K562 (cell line): ENCODE results near the gene AGAP1. TPM values are rescaled to one million over a fixed set of nuclear protein-coding genes. Genes with fewer than 3 reads are reported as not detected.

Experiments
- ATAC-seq: fragments of 200-7000 bp; cut with Tn5 transposase; 3 replicates; pipeline ENCODE4 v1.9.1; 2020; ENCODE audit warnings: moderate library complexity
- BruUV-seq: library from RNA; stranded (reverse); fragments of 400-500 nt; replicated peaks from 2 replicates; lab custom pipeline; 2021; lab: Mats Ljungman, UMichigan
- CTCF ChIA-PET: fragments of 300-600 bp; formaldehyde crosslinking; extraction: SDS; loops from one replicate; lab custom pipeline; 2021; ENCODE audit warnings: low intra/inter-chr PET ratio; lab: Yijun Ruan, JAX
- POLR2A ChIA-PET: fragments of 300-600, 350-650 bp; sonication (Branson Sonifier 250); formaldehyde crosslinking; extraction: SDS; loops from one replicate; lab custom pipeline; 2021; ENCODE audit warnings: antibody characterized with exemption, inconsistent platforms; lab: Yijun Ruan, JAX
- DNase-seq, 4 experiments: peaks; one replicate each; pipeline versions ENCODE4 v3.0.0 to v3.0.0-alpha.2; 2011 to 2018; ENCODE audit warnings: low spot score in 3 of 4, mixed read lengths in 3 of 4; ENCODE audit errors: extremely low read depth in 1 of 4
- FAIRE-seq: peaks from 2 replicates; lab custom pipeline; 2011; peaks lifted over from hg19 to GRCh38; lab: Jason Lieb, UNC
- H2AFZ ChIP-seq: 2 replicates; pipeline ENCODE4 v1.6.0; 2011; ENCODE audit warnings: low read depth, low read length, control low read depth, inconsistent platforms
- H3K27ac ChIP-seq: fragments of 200-600 bp; 3 replicates; pipeline ENCODE4 v1.8.0; 2011; ENCODE audit warnings: low read depth, mild to moderate bottlenecking, control low read depth, inconsistent platforms, low read length, moderate library complexity, mixed read lengths; ENCODE audit errors: extremely low read depth
- H3K27me3 ChIP-seq, 2 experiments: fragments of 300-600 bp in 1 of 2; 2 replicates in 1 of 2; 3 replicates in 1 of 2; pipeline versions ENCODE4 v1.6.0 to v1.8.0; 2011; ENCODE audit warnings: inconsistent platforms in 2 of 2, low read length in 2 of 2, mild to moderate bottlenecking in 1 of 2, mixed read lengths in 1 of 2, moderate library complexity in 1 of 2; ENCODE audit not compliant: control insufficient read depth in 2 of 2, insufficient read depth in 2 of 2
- H3K36me3 ChIP-seq: fragments of 300-600 bp; 3 replicates; pipeline ENCODE4 v1.8.0; 2011; ENCODE audit warnings: mild to moderate bottlenecking, low read length, inconsistent platforms; ENCODE audit not compliant: control insufficient read depth, insufficient read depth
- H3K4me1 ChIP-seq, 2 experiments: fragments of 200-600 bp in 1 of 2; replicated peaks in 1 of 2; 2 replicates in 1 of 2; 3 replicates in 1 of 2; pipeline versions ENCODE4 v1.5.1 to v1.8.0; 2011; ENCODE audit warnings: inconsistent platforms in 2 of 2, low read length in 2 of 2, mild to moderate bottlenecking in 1 of 2, mixed read lengths in 1 of 2, moderate library complexity in 1 of 2; ENCODE audit not compliant: control insufficient read depth in 2 of 2, insufficient read depth in 2 of 2
- H3K4me2 ChIP-seq: 2 replicates; pipeline ENCODE4 v1.6.1; 2011; ENCODE audit warnings: low read length, control low read depth, inconsistent platforms, mixed read lengths; ENCODE audit not compliant: insufficient read depth
- H3K4me3 ChIP-seq: fragments of 200-600 bp; sonication (generic), shearing (Covaris generic); 2 replicates; pipeline ENCODE4 v1.5.1; 2016; ENCODE audit warnings: control low read depth, inconsistent platforms
- H3K79me2 ChIP-seq: fragments of 200-600 bp; 3 replicates; pipeline ENCODE4 v1.8.0; 2011; ENCODE audit warnings: low read length, inconsistent platforms; ENCODE audit not compliant: control insufficient read depth, insufficient read depth
- H3K9ac ChIP-seq, 2 experiments: 2 replicates each; pipeline versions ENCODE4 v1.6.0 to v1.6.1; 2011; ENCODE audit warnings: low read depth in 2 of 2, low read length in 2 of 2, control low read depth in 1 of 2, inconsistent platforms in 1 of 2, mild to moderate bottlenecking in 1 of 2, mixed read lengths in 1 of 2; ENCODE audit not compliant: insufficient read depth in 1 of 2
- H3K9me1 ChIP-seq: one replicate; pipeline ENCODE4 v1.6.0; 2011; ENCODE audit warnings: inconsistent platforms, mild to moderate bottlenecking, low read length, moderate library complexity; ENCODE audit not compliant: control insufficient read depth, insufficient read depth
- H3K9me3 ChIP-seq: replicated peaks from 2 replicates; pipeline ENCODE4 v1.5.1; 2011; ENCODE audit warnings: low read depth, low read length, inconsistent platforms; ENCODE audit not compliant: control insufficient read depth, insufficient read depth
- H4K20me1 ChIP-seq: replicated peaks from 2 replicates; pipeline ENCODE4 v1.6.1; 2011; ENCODE audit warnings: low read length, inconsistent platforms, mixed read lengths; ENCODE audit not compliant: control insufficient read depth, insufficient read depth
- CHD4 ChIP-seq: fragments of 200-600 bp; sonication (generic); IDR thresholded peaks from 3 replicates; pipeline ENCODE4 v1.6.1; 2012; ENCODE audit warnings: low read depth, mild to moderate bottlenecking, mixed read lengths, low read length, inconsistent platforms; ENCODE audit not compliant: insufficient read depth, insufficient replicate concordance, poor library complexity, severe bottlenecking
- ZEB2 ChIP-seq: fragments of 450-650 bp; IDR thresholded peaks from 2 replicates; pipeline ENCODE4 v1.6.1; 2016
- ZNF121 ChIP-seq: sonication (generic); formaldehyde crosslinking; conservative IDR thresholded peaks from 2 replicates; pipeline ENCODE4 v1.8.0; 2022; ENCODE audit warnings: missing genetic modification reagents
- ZNF174 ChIP-seq: fragments of 250-450 bp; sonication (Bioruptor Pico); IDR thresholded peaks from 2 replicates; pipeline ENCODE4 v1.4.0; 2020; ENCODE audit warnings: mild to moderate bottlenecking
- WGBS: fragments of 100-300 bp; shearing (Covaris generic); methylation state at CpG from one replicate; pipeline ENCODE4 v1.1.6; 2016; ENCODE audit warnings: low coverage, mixed read lengths; ENCODE audit not compliant: insufficient coverage; ENCODE audit errors: missing lambda C conversion rate; 5-methylcytosine and 5-hydroxymethylcytosine counted together
- in situ Hi-C: fragments of 300-500 bp; cut with MboI; formaldehyde crosslinking; loops from 4 replicates; pipeline ENCODE4 v1.15.0; 2018; ENCODE audit warnings: inconsistent platforms, mixed read lengths
- intact Hi-C: fragments of 100-400 bp; cut with micrococcal nuclease; formaldehyde crosslinking; loops from 2 replicates; pipeline ENCODE4 v1.14.2; 2022
- polyA plus RNA-seq, 8 experiments: library from polyadenylated mRNA; depleted of rRNA in 4 of 8; stranded (reverse) in 5 of 8; unstranded in 3 of 8; fragments of >200 nt; fragmentation: Nextera tagmentation in 2 of 8; fragmentation: Illumina TruSeq in 1 of 8; extraction: Ambion mirVana in 2 of 8; extraction: Trizol in 1 of 8; gene quantifications; 2 replicates each; pipeline versions ENCODE4 v1.2.1 to v1.2.3, GENCODE V29; 2011 to 2014; ENCODE audit warnings: inconsistent platforms in 1 of 8, missing spikeins in 1 of 8
- total RNA-seq, 7 experiments: library from RNA; depleted of rRNA in 6 of 7; stranded (reverse); fragments of >200 nt in 6 of 7; fragmentation: Illumina TruSeq in 2 of 7; extraction: Trizol in 2 of 7; gene quantifications; 2 replicates each; pipeline versions ENCODE4 v1.2.1 to v1.2.3, GENCODE V29; 2011 to 2021; ENCODE audit warnings: low replicate concordance in 1 of 7

The AGAP1 gene
- total and polyA plus RNA-seq, 9 of the 15 experiments (the other 6 are each of a cell fraction or from before 2014, with no cell fraction given), result 1.3 to 24.0 (median 10.6) TPM

GRCh38 chr2:235534678-235535422 lies 41.0 kb downstream of the AGAP1 start:
- Histone ChIP-seq H3K79me2 (peaks cover 86% of the 10 kb centered on the region), H3K9ac (no peak overlapping the region; a peak in 1 of 4 replicates), H3K36me3 (no peaks in the 10 kb centered on the region), H2AFZ (no peak overlapping the region), H4K20me1 (peaks cover 34% of the 10 kb centered on the region), H3K27me3 (no peaks in the 10 kb centered on the region), H3K9me1 (no peaks in the 10 kb centered on the region), H3K4me3 (no peak overlapping the region), H3K4me1 (peaks cover 0 to 6% of the 10 kb centered on the region in 2 experiments; a peak in 2 of 5 replicates), H3K9me3 (no peaks in the 10 kb centered on the region), H3K4me2 (no peak overlapping the region), H3K27ac (no peak overlapping the region)
- ATAC-seq (no peak), DNase-seq (no peak), FAIRE-seq (no peak)
- no peak for TF ChIP-seq CHD4
- no peak for TF ChIP-seq ZNF174 (CRISPR knock-in tag)
- no peak for TF ChIP-seq ZNF121 (CRISPR knock-in tag)
- no peak for TF ChIP-seq ZEB2
- in situ Hi-C loops (no loop called here), intact Hi-C loops (no loop called here)
- BruUV-seq, result no TSS peak
- 87% methylated on average over 32 of the region's 32 CpGs for WGBS
- ChIA-PET CTCF (no interaction called here), POLR2A (interaction anchor here (0.7 kb wide), 1 partner anchor 13 kb away, joined by 3 read pairs; no protein-coding TSS in a partner anchor)
